DOHH2 (cell line): Measurements from ENCODE around the gene TLR10.

Experiments
- H3F3A ChIP-seq: fragments of 200-600 bp; sonication (generic), shearing (Covaris generic); 2 replicates; pipeline ENCODE4 v1.6.0; 2016; ENCODE audit warnings: antibody characterized with exemption, mild to moderate bottlenecking; ENCODE audit not compliant: control insufficient read depth, insufficient read depth
- H3K27ac ChIP-seq: fragments of 200-600 bp; sonication (generic); 2 replicates; pipeline ENCODE4 v1.5.1; 2014; ENCODE audit warnings: low read depth, mild to moderate bottlenecking, low read length, moderate library complexity
- H3K27me3 ChIP-seq: fragments of 200-600 bp; sonication (generic); 2 replicates; pipeline ENCODE4 v1.6.1; 2014; ENCODE audit warnings: mild to moderate bottlenecking, low read length, mixed read lengths; ENCODE audit not compliant: control insufficient read depth
- H3K36me3 ChIP-seq: fragments of 200-600 bp; sonication (generic); 2 replicates; pipeline ENCODE4 v1.6.1; 2014; ENCODE audit warnings: mild to moderate bottlenecking, low read length, moderate library complexity, mixed read lengths; ENCODE audit not compliant: control insufficient read depth
- H3K4me1 ChIP-seq: fragments of 200-600 bp; sonication (generic); 2 replicates; pipeline ENCODE4 v1.6.1; 2014; ENCODE audit warnings: mild to moderate bottlenecking, low read length, mixed read lengths; ENCODE audit not compliant: control insufficient read depth
- H3K4me2 ChIP-seq: fragments of 200-600 bp; sonication (generic); 2 replicates; pipeline ENCODE4 v1.6.0; 2014; ENCODE audit warnings: mild to moderate bottlenecking, low read length, moderate library complexity
- H3K4me3 ChIP-seq: fragments of 200-600 bp; sonication (generic); 2 replicates; pipeline ENCODE4 v1.5.1; 2014; ENCODE audit warnings: mild to moderate bottlenecking, low read length, mixed read lengths
- H3K79me2 ChIP-seq: fragments of 200-600 bp; sonication (generic); 2 replicates; pipeline ENCODE4 v1.6.1; 2014; ENCODE audit warnings: mild to moderate bottlenecking, low read length, mixed read lengths; ENCODE audit not compliant: control insufficient read depth
- H3K9me2 ChIP-seq: fragments of 200-600 bp; sonication (generic); replicated peaks from 2 replicates; pipeline ENCODE4 v1.6.1; 2014; ENCODE audit warnings: mild to moderate bottlenecking, low read length, mixed read lengths; ENCODE audit not compliant: control insufficient read depth
- H3K9me3 ChIP-seq: fragments of 200-600 bp; sonication (generic); 2 replicates; pipeline ENCODE4 v1.6.1; 2014; ENCODE audit warnings: antibody characterized with exemption, low read length, mixed read lengths; ENCODE audit not compliant: control insufficient read depth, insufficient read depth
- H4K20me1 ChIP-seq: fragments of 200-600 bp; sonication (generic); 2 replicates; pipeline ENCODE4 v1.6.0; 2014; ENCODE audit warnings: low read depth, mild to moderate bottlenecking, antibody characterized with exemption, low read length, moderate library complexity; ENCODE audit not compliant: control insufficient read depth, insufficient read depth
- CTCF ChIP-seq: fragments of 200-600 bp; sonication (generic); IDR thresholded peaks from one replicate; pipeline ENCODE4 v1.5.1; 2014; ENCODE audit warnings: antibody characterized with exemption, mild to moderate bottlenecking, low read depth, low read length; ENCODE audit not compliant: poor library complexity, severe bottlenecking
- EZH2phosphoT487 ChIP-seq: fragments of 200-600 bp; sonication (generic); IDR thresholded peaks from 2 replicates; pipeline ENCODE4 v1.6.1; 2017; ENCODE audit warnings: borderline replicate concordance, mild to moderate bottlenecking, antibody characterized with exemption, low read length, moderate library complexity, mixed read lengths

The TLR10 gene

GRCh38 chr4:38829237-38829636 is 46.4 kb upstream of the TLR10 start:
- TF ChIP-seq EZH2phosphoT487 (no peak), CTCF (no peak)
- Histone ChIP-seq H3K79me2 (peaks cover 31% of the 10 kb centered on the region), H3K9me3 (no peaks in the 10 kb centered on the region)

GRCh38 chr4:38823766-38824165 is 41.0 kb upstream of the TLR10 start:
- Histone ChIP-seq H3K4me2 (no peak overlapping the region), H3K9me2 (no peaks in the 10 kb centered on the region), H3K27ac (no peak overlapping the region), H3F3A (0 out of 2 replicates have a peak, but pooled peaks cover 3% of the 10 kb centered on the region), H3K79me2 (no peaks in the 10 kb centered on the region), H4K20me1 (no peaks in the 10 kb centered on the region), H3K4me3 (no peak overlapping the region), H3K36me3 (peaks cover 28% of the 10 kb centered on the region), H3K9me3 (peaks cover 12% of the 10 kb centered on the region; the same call in 1 of the 2 replicates), H3K27me3 (no peaks in the 10 kb centered on the region), H3K4me1 (peaks cover 20% of the 10 kb centered on the region)
- TF ChIP-seq CTCF (no peak), EZH2phosphoT487 (no peak)

More at GRCh38 chr4:38829237-38829636, 46.4 kb upstream of the TLR10 start:
- Histone ChIP-seq H3K36me3 (peaks cover 24% of the 10 kb centered on the region), H3K4me1 (no peaks in the 10 kb centered on the region), H3F3A (no peaks in the 10 kb centered on the region), H3K4me2 (no peak overlapping the region), H3K27ac (no peak overlapping the region), H3K9me2 (no peaks in the 10 kb centered on the region), H3K4me3 (no peak overlapping the region), H4K20me1 (no peaks in the 10 kb centered on the region), H3K27me3 (no peaks in the 10 kb centered on the region)

- no peak overlapping the region for H3K27ac ChIP-seq
- no peaks in the 10 kb centered on the region for H3K79me2 ChIP-seq
- peaks cover 25% of the 10 kb centered on the region for H3K36me3 ChIP-seq
- TF ChIP-seq CTCF (no peak), EZH2phosphoT487 (no peak)
- peaks cover 12% of the 10 kb centered on the region; the same call in 1 of the 2 replicates for H3K9me3 ChIP-seq
- peaks cover 27% of the 10 kb centered on the region for H3K4me1 ChIP-seq
- H3K27me3 ChIP-seq: no peaks in the 10 kb centered on the region
- no peaks in the 10 kb centered on the region for H4K20me1 ChIP-seq
- H3F3A ChIP-seq: 0 out of 2 replicates have a peak, but pooled peaks cover 3% of the 10 kb centered on the region
- H3K9me2 ChIP-seq: no peaks in the 10 kb centered on the region
- no peak overlapping the region for H3K4me3 ChIP-seq
- H3K4me2 ChIP-seq: no peak overlapping the region
These were observed 40.0 kb upstream of the TLR10 start for GRCh38 chr4:38822748-38823303.
